ENCODE measurements around the gene F2RL2. TPM values are rescaled to one million over a fixed set of nuclear protein-coding genes. Genes with fewer than 3 reads are reported as not detected.

F2RL2 gene
- total and polyA plus RNA-seq, 10 of the 15 experiments (the other 5 are each of a cell fraction or from before 2014, with no cell fraction given), result 0.03 to 0.24 (median 0.08) TPM; not detected in 5

- TF ChIP-seq SKIL (IDR thresholded peaks at IDR 0.05; ENCODE audit: low read depth, poor library complexity, severe bottlenecking), result peak; percentile 78
- TF ChIP-seq NFYB (IDR thresholded peaks at IDR 0.05; ENCODE audit: insufficient read depth, low read depth, low read length), result no peak
- peak; percentile 48; the same call in 1 of the 2 replicates for TF ChIP-seq CHD2 (IDR thresholded peaks at IDR 0.05; ENCODE audit: borderline replicate concordance, low read depth, low read length)
- TF ChIP-seq NR2F1 (conservative IDR thresholded peaks at IDR 0.05), result no peak
- 0 out of 2 replicates have a peak, but pooled peaks have one; percentile 82 for TF ChIP-seq STAT3 (IDR thresholded peaks at IDR 0.05; ENCODE audit: low read depth, low read length)
- no peak for TF ChIP-seq NBN (IDR thresholded peaks at IDR 0.05)
- TF ChIP-seq, protein P1, sequence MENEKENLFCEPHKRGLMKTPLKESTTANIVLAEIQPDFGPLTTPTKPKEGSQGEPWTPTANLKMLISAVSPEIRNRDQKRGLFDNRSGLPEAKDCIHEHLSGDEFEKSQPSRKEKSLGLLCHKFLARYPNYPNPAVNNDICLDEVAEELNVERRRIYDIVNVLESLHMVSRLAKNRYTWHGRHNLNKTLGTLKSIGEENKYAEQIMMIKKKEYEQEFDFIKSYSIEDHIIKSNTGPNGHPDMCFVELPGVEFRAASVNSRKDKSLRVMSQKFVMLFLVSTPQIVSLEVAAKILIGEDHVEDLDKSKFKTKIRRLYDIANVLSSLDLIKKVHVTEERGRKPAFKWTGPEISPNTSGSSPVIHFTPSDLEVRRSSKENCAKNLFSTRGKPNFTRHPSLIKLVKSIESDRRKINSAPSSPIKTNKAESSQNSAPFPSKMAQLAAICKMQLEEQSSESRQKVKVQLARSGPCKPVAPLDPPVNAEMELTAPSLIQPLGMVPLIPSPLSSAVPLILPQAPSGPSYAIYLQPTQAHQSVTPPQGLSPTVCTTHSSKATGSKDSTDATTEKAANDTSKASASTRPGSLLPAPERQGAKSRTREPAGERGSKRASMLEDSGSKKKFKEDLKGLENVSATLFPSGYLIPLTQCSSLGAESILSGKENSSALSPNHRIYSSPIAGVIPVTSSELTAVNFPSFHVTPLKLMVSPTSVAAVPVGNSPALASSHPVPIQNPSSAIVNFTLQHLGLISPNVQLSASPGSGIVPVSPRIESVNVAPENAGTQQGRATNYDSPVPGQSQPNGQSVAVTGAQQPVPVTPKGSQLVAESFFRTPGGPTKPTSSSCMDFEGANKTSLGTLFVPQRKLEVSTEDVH (IDR thresholded peaks at IDR 0.05; ENCODE audit: low read depth, partially characterized antibody), result no peak
- peak; percentile 46; the same call in 1 of the 2 replicates for TF ChIP-seq ZNF217 (IDR thresholded peaks at IDR 0.05)
- 0 out of 2 replicates have a peak, but pooled peaks have one; percentile 45 for TF ChIP-seq CREB1 (IDR thresholded peaks at IDR 0.05; ENCODE audit: low read depth)
- TF ChIP-seq RUNX3 (IDR thresholded peaks at IDR 0.05; ENCODE audit: low read length), result peak; percentile 94
- no peak for TF ChIP-seq NRF1 (conservative IDR thresholded peaks at IDR 0.05; ENCODE audit: low read depth, low read length)
- TF ChIP-seq RELA (IDR thresholded peaks at IDR 0.05; ENCODE audit: borderline replicate concordance, partially characterized antibody), result no peak
- TF ChIP-seq ETV6 (conservative IDR thresholded peaks at IDR 0.05 in 1 of 2, IDR thresholded peaks at IDR 0.05 in 1 of 2; ENCODE audit: borderline replicate concordance in 1 of 2, low read depth in 1 of 2), result peak in 1 of 2 experiments; percentile 32; a peak in 1 of 4 replicates
- no peak for TF ChIP-seq SIX5 (IDR thresholded peaks at IDR 0.05; ENCODE audit: low read depth, low read length, severe bottlenecking)
- TF ChIP-seq POLR2AphosphoS5 (IDR thresholded peaks at IDR 0.05; ENCODE audit: low read length), result no peak
- TF ChIP-seq, protein P2, sequence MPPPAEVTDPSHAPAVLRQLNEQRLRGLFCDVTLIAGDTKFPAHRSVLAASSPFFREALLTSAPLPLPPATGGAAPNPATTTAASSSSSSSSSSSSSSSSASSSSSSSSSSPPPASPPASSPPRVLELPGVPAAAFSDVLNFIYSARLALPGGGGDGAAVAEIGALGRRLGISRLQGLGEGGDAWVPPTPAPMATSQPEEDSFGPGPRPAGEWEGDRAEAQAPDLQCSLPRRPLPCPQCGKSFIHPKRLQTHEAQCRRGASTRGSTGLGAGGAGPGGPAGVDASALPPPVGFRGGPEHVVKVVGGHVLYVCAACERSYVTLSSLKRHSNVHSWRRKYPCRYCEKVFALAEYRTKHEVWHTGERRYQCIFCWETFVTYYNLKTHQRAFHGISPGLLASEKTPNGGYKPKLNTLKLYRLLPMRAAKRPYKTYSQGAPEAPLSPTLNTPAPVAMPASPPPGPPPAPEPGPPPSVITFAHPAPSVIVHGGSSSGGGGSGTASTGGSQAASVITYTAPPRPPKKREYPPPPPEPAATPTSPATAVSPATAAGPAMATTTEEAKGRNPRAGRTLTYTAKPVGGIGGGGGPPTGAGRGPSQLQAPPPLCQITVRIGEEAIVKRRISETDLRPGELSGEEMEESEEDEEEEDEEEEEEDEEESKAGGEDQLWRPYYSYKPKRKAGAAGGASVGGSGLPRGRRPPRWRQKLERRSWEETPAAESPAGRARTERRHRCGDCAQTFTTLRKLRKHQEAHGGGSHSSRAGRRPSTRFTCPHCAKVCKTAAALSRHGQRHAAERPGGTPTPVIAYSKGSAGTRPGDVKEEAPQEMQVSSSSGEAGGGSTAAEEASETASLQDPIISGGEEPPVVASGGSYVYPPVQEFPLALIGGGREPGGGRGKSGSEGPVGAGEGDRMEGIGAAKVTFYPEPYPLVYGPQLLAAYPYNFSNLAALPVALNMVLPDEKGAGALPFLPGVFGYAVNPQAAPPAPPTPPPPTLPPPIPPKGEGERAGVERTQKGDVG (CRISPR knock-in tag; IDR thresholded peaks at IDR 0.05), result no peak
- no peak for TF ChIP-seq E2F4 (IDR thresholded peaks at IDR 0.05; ENCODE audit: low read depth, low read length)
Observed at GRCh38 chr5:76582230-76583162, 40.7 kb downstream of the F2RL2 start (continued).
